ENCODE measurements around the gene CBX8. TPM values are rescaled to one million over a fixed set of nuclear protein-coding genes. Genes with fewer than 3 reads are reported as not detected.
"Not testable (repeated sequence)": the region's sequence is repeated elsewhere in the genome, so short reads cannot be mapped to it uniquely, and the experiment has no call there.

Gene CBX8
- total RNA-seq, 4 donors from 2014 or later: 1.7 to 3.5 (median 2.7) TPM

- Histone ChIP-seq H3K4me1 (no peaks in the 10 kb centered on the region), H3K4me3 (replicated peaks in 1 of 3) (no peak overlapping the region), H3K36me3 (no peaks in the 10 kb centered on the region), H3K27ac (no peak overlapping the region), H3K27me3 (peaks cover 9% of the 10 kb centered on the region), H3K9me3 (no peaks in the 10 kb centered on the region)
- intact Hi-C loops (cut with DNase I): no loop called here
- TF ChIP-seq CTCF (IDR thresholded peaks at IDR 0.05): no peak
- TF ChIP-seq POLR2A (IDR thresholded peaks at IDR 0.05): no peak
- 87 to 90% methylated on average over 14 of the region's 14 CpGs for WGBS, 2 donors
- DNase-seq: no peak
Observed at GRCh38 chr17:79755591-79755990, 41.3 kb downstream of the CBX8 start.

- H3K9me3 ChIP-seq; H3K27me3 ChIP-seq; H3K36me3 ChIP-seq; H3K4me1 ChIP-seq; DNase-seq; intact Hi-C loops (cut with DNase I); H3K27ac ChIP-seq; H3K4me3 ChIP-seq (replicated peaks in 1 of 3): not testable (repeated sequence)
- WGBS, 2 donors: 89% methylated on average over 8 to 9 of the region's 9 CpGs
Observed at GRCh38 chr17:79754903-79755302, 42.0 kb downstream of the CBX8 start.

- TF ChIP-seq CTCF (IDR thresholded peaks at IDR 0.05) (no peak), POLR2A (IDR thresholded peaks at IDR 0.05) (no peak)
- no peak overlapping the region for H3K4me3 ChIP-seq (replicated peaks in 1 of 3)
- DNase-seq: no peak
- 72 to 73% methylated on average over 12 of the region's 12 CpGs for WGBS, 2 donors
- no peaks in the 10 kb centered on the region for H3K9me3 ChIP-seq
- no peak overlapping the region for H3K27ac ChIP-seq
- intact Hi-C loops (cut with DNase I): no loop called here
- no peaks in the 10 kb centered on the region for H3K36me3 ChIP-seq
- peaks cover 11% of the 10 kb centered on the region for H3K27me3 ChIP-seq
- no peaks in the 10 kb centered on the region for H3K4me1 ChIP-seq
Observed at GRCh38 chr17:79754370-79754769, 42.5 kb downstream of the CBX8 start.

- Histone ChIP-seq H3K9me3 (no peaks in the 10 kb centered on the region), H3K4me3 (replicated peaks in 1 of 3) (no peak overlapping the region), H3K36me3 (no peaks in the 10 kb centered on the region), H3K27me3 (peaks cover 24% of the 10 kb centered on the region), H3K27ac (no peak overlapping the region), H3K4me1 (peaks cover under 1 to 13% of the 10 kb centered on the region in 2 donors)
- 77 to 84% methylated on average over 13 of the region's 13 CpGs for WGBS, 2 donors
- DNase-seq: no peak
- no peak for TF ChIP-seq CTCF (IDR thresholded peaks at IDR 0.05)
- no peak for TF ChIP-seq POLR2A (IDR thresholded peaks at IDR 0.05)
- intact Hi-C loops (cut with DNase I): no loop called here
Observed at GRCh38 chr17:79752175-79752574, 44.7 kb downstream of the CBX8 start.

GRCh38 chr17:79750650-79751545 lies 46.0 kb downstream of the CBX8 start:
- TF ChIP-seq CTCF (IDR thresholded peaks at IDR 0.05) (no peak), POLR2A (IDR thresholded peaks at IDR 0.05) (no peak)
- Histone ChIP-seq H3K36me3 (no peaks in the 10 kb centered on the region), H3K27me3 (peaks cover 24% of the 10 kb centered on the region), H3K27ac (no peak overlapping the region), H3K4me3 (replicated peaks in 1 of 3) (no peak overlapping the region), H3K4me1 (peaks cover 5 to 20% of the 10 kb centered on the region in 2 donors), H3K9me3 (no peaks in the 10 kb centered on the region)
- 73 to 79% methylated on average over 13 of the region's 13 CpGs for WGBS, 2 donors
- intact Hi-C loops (cut with DNase I): no loop called here
- DNase-seq: no peak

Measured in thyroid gland (tissue), 4 donors.